Urothelium cell line (cell line): ENCODE results near the gene SRRM3.
"Not testable (repeated sequence)": the region's sequence is repeated elsewhere in the genome, so short reads cannot be mapped to it uniquely, and the experiment has no call there.

ENCODE experiments used
- DNase-seq: peaks from one replicate; pipeline ENCODE4 v3.0.0; 2011; ENCODE audit warnings: low spot score, mixed read lengths
- FAIRE-seq: peaks from 2 replicates; lab custom pipeline; 2011; peaks lifted over from hg19 to GRCh38; lab: Jason Lieb, UNC

Gene SRRM3

GRCh38 chr7:76201732-76202665 is at the start of gene SRRM3:
Gene SRRM3, plus strand, starts transcription at chr7:76201896. Its CDS starts 33,171 bp downstream, at chr7:76235067.
- peak; percentile 93 for DNase-seq
- peak; percentile 69 for FAIRE-seq

- no peak for FAIRE-seq
These were observed 49.8 kb upstream of the SRRM3 start for GRCh38 chr7:76151932-76152331.

GRCh38 chr7:76153571-76154230 is 48.0 kb upstream of the SRRM3 start:
- DNase-seq, FAIRE-seq: not testable (repeated sequence)

More at GRCh38 chr7:76151932-76152331, 49.8 kb upstream of the SRRM3 start:
- no peak for DNase-seq

- FAIRE-seq (no peak), DNase-seq (no peak)
These were observed 45.8 kb upstream of the SRRM3 start for GRCh38 chr7:76155938-76156337.

GRCh38 chr7:76156992-76157685 is 44.6 kb upstream of the SRRM3 start:
- not testable (repeated sequence) for DNase-seq, FAIRE-seq

GRCh38 chr7:76158416-76158815 is 43.3 kb upstream of the SRRM3 start:
- not testable (repeated sequence) for DNase-seq, FAIRE-seq

- DNase-seq, FAIRE-seq: not testable (repeated sequence)
These were observed 39.1 kb upstream of the SRRM3 start for GRCh38 chr7:76162416-76163170.

GRCh38 chr7:76163812-76164211 is 37.9 kb upstream of the SRRM3 start:
- not testable (repeated sequence) for FAIRE-seq, DNase-seq

- FAIRE-seq (no peak), DNase-seq (no peak)
These were observed 36.4 kb upstream of the SRRM3 start for GRCh38 chr7:76165106-76165972.

GRCh38 chr7:76165973-76166403 is 35.7 kb upstream of the SRRM3 start:
- no peak for DNase-seq
- no peak for FAIRE-seq

GRCh38 chr7:76166404-76167255 is 35.1 kb upstream of the SRRM3 start:
- FAIRE-seq (peak; percentile 85), DNase-seq (peak; percentile 95)

- FAIRE-seq, result no peak
These were observed 28.0 kb upstream of the SRRM3 start for GRCh38 chr7:76173566-76174205.

GRCh38 chr7:76176951-76177350 is 24.7 kb upstream of the SRRM3 start:
- not testable (repeated sequence) for DNase-seq, FAIRE-seq

More at GRCh38 chr7:76173566-76174205, 28.0 kb upstream of the SRRM3 start:
- DNase-seq, result no peak

GRCh38 chr7:76179686-76180085 is 22.0 kb upstream of the SRRM3 start:
- no peak for DNase-seq
- no peak for FAIRE-seq

GRCh38 chr7:76182225-76182960 is 19.3 kb upstream of the SRRM3 start:
- no peak for FAIRE-seq
- DNase-seq, result no peak

- FAIRE-seq (no peak), DNase-seq (no peak)
These were observed 16.4 kb upstream of the SRRM3 start for GRCh38 chr7:76185187-76185896.

- FAIRE-seq, result no peak
- no peak for DNase-seq
These were observed 14.4 kb upstream of the SRRM3 start for GRCh38 chr7:76187272-76187671.
